SKM-1 treated with dmso at 0.1 percent for 144 hours (cell line): ENCODE data around the gene H2BK1.

Experiments used
- DNase-seq: peaks from one replicate; lab custom pipeline; 2025; ENCODE audit not compliant: unreplicated experiment; lab: John Stamatoyannopoulos, UW

The H2BK1 gene

DNA sequence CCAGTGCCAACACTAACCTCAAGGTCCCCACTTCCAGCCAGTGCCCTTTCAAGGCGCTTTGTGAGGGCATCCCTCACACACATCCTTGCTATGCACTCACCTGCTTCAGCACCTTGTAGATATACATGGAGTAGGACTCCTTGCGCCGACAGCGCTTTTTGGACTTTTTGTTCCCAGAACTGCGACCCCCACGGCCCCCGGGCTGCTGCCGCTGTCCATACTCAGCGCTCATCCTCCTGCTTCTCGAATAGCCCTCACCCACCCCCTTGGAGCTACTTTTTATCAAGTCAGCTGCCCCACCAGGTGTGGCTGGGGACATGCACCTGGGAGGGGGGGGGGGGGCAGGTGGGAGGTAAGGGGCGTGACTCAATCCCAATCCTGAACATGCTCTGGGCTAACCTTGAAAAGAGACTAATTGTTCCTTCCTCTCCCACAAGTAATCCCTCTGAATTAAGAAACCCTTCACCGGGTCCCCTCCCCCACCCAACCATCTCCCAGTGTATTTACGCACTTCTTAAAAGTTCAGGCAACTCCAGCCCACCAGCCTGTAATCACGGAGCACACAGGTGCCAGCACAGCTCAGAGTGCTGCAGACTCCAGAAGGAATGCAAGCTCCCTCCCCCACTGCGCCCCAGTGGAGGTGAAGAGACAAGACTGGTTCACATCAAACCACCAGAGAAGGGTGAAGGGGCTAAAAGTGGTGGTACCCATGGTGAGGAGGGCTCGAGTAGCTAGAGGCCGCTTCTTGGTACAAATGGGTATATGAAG lies at the start of gene H2BK1:
Gene H2BK1 (minus strand): TSS at position 402 of the 768 bp plus-strand sequence. CDS start 170 bp downstream, at position 232.
- no peak for DNase-seq

DNA sequence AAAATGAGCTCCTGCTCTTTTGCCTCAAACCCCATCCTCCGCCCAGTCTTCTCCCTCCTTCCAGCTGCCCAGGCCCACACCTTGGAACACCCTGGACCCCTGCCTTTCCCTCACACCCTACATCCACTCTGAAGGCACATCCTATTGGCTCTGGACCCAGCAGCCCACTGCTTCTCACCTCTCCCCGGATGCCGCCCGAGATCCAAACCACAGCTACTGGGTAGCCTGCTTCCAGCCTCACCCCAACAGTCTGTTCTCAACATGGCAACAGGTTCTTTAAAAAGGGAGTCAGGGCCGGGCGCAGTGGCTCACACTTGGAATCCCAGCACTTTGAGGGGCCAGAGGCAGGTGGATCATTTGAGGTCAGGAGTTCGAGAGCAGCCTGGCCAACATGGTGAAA lies 47.7 kb upstream of the H2BK1 start:
- DNase-seq = no peak

DNA sequence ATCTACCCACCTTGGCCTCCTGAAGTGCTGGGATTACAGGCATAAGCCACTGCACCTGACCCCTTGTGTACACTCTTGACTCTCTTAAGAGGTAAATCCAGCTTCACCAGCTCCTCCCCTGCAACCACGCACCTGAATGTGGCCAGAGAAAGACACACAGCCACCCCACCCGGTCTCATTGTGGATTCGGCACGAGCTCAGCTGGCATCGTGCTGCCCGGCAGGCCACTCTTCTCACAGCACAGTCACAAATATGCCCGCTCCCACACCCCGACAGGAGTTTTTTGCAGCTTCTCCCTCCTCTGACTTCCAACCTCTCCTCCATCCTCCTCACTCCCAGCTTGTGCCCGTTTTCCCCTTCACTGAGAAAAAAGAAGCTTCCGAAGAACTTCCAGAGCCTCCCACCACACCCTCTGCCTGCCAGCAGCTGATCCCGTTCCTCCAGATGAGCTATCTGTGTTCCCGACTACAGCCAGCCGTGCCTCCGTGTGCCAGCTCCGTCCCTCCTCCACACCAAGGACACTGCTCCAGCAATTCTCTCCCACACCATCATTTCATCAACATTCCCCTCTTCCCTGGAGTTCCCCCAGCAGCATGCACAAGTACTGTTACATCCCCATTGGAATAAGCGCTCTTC lies 46.2 kb upstream of the H2BK1 start:
- DNase-seq = no peak

DNA sequence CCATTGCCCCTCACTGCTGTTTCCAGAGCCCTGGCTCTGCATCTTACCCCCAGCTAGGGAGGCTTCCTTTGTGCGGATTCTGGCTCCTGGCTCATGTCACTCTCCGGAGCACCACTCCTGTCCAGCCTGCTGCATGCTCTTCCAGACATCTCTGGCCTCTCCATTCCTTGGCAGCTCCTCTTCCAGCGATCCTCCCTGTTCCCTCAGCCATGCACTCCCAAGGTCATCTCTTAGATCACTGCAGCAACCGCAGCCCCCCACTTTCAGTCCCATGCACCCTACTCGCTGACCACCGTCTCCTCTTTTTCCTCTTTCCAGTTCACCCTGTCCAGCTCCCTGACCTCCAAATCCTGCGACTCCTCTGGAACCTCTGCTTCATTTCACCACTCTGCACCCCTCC lies 45.1 kb upstream of the H2BK1 start:
- no peak for DNase-seq

GRCh38 chr7:151254851-151255250 lies 44.6 kb upstream of the H2BK1 start:
- DNase-seq = no peak

- DNase-seq = no peak
These were observed 44.0 kb upstream of the H2BK1 start for GRCh38 chr7:151254316-151254715.

GRCh38 chr7:151252961-151253711 lies 42.8 kb upstream of the H2BK1 start:
- DNase-seq = no peak

DNA sequence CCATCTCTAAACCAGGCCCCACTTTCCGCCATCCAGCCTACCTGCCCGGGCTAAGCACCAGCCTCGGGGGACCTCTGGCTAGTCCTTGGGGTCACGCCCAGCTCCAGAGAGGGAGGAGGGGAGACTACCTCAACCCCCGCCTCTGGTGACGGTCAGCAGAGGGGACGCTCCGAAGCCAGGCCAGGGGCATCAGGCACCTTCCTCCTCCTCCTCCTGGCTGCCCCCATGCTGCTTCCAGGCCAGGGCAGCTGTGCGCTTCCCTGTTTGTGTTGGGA lies 42.2 kb upstream of the H2BK1 start:
- DNase-seq = no peak

DNA sequence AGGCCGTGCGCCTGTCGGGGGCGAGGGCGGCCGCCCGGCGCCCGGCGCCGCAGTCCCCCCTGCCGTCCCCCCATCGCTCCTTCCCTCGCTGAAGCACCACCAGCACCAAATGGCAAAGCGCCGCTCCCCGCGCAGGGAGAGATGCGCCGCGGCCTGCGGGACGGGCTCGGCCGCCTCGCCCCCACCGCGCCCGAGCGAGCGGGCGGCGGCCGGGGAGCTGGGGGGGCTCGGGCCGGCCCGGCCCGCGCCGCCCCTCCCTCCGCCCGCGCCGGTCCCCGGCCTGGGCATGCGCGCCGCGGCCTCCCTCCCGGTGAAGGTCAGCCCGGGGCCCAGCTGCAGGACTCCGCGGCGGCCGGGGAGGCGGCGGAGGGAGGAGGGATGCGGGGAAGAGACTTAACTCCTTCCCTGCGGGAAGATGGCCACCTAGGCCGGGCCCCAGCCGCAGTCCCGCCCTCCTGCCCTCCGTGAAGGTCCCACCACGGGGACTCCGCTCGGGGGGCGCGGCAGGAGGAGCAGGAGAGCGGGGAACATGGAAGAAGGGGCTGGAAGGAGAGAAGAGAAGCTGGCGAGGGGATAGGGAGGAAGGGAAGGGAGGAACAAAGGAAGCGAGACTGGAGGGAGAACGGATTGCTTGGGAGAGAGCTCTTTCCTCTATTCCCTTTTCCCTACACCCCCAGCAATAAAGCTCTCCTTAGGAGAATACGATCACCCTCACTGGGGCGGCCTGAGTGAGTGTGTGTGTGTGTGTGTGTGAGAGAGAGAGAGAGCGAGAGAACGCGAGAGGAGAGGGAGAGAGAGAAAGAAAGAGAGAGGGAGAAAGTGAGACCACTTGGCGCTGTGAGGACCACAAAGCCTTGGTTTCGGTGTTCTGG lies 41.6 kb upstream of the H2BK1 start:
- DNase-seq = no peak

DNA sequence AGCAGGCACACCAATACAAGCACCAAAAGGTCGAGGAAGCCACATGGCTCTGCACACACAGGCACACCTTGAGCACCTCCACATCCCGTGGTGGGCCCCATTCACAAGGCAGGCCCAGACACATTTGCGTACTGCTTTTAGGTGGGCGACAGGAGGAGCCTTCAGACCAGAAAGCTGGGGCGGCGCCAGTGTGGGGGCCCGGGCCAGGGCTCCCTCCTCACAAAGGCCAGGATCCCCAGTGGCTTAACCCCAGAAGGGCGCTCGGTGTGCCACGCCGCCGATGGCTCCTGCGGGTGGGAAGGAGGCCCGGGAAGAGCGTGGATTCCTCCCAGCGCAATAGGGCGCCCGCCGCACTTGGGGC lies 41.0 kb upstream of the H2BK1 start:
- no peak for DNase-seq

DNA sequence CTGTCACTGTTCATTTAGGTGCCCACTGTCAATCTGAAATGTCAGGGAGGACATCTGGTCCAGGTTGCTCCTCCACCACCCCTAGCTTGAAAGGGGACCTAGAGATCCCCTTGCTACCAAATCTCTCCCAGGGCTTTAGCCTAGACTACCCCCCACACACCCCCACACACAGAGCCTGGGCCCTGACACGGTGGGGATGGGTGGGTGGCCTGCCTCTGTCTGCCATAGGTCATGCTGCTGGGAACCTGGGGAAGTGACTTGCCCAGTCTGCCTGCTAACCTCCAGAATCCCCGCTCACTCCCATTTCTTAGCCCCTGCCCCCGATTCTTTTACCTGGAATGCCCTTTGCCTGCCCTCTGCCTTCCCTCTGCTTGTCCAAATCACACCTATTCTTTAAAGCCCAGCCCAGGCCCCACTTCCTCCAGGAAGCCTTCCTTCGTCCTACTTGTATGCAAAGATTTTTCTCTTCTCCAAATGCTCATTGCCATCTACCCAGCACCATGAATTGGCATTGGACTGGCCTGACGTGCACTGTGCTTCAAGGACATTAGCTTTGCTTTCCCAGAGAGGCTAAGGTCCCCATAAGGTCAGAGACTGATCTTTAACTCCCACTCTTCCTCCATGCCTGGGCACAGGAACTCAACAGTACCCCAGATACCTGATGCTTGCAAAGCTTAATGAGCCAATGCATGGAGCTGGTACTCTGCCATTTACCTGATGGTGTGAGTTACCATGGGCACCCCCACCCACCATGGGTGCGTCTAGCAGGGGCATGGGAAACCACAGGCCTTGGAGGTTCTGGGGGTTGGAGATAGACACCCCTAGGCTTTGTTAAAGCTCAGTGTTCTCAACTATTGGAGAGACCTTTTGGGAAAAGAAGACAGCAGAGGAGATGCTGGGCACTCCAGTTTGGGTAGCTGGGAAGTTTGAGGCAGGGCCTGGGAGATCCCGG lies 40.2 kb upstream of the H2BK1 start:
- no peak for DNase-seq

- DNase-seq = no peak
These were observed 39.4 kb upstream of the H2BK1 start for GRCh38 chr7:151249732-151250072.

GRCh38 chr7:151249034-151249731 lies 38.9 kb upstream of the H2BK1 start:
- DNase-seq = no peak

GRCh38 chr7:151248346-151249033 lies 38.2 kb upstream of the H2BK1 start, which contains the start of gene SMARCD3:
SMARCD3 (minus strand) TSS chr7:151248694; CDS start chr7:151248562, 132 bp downstream.
- DNase-seq = no peak

GRCh38 chr7:151247611-151248345 lies 37.5 kb upstream of the H2BK1 start:
- no peak for DNase-seq

DNA sequence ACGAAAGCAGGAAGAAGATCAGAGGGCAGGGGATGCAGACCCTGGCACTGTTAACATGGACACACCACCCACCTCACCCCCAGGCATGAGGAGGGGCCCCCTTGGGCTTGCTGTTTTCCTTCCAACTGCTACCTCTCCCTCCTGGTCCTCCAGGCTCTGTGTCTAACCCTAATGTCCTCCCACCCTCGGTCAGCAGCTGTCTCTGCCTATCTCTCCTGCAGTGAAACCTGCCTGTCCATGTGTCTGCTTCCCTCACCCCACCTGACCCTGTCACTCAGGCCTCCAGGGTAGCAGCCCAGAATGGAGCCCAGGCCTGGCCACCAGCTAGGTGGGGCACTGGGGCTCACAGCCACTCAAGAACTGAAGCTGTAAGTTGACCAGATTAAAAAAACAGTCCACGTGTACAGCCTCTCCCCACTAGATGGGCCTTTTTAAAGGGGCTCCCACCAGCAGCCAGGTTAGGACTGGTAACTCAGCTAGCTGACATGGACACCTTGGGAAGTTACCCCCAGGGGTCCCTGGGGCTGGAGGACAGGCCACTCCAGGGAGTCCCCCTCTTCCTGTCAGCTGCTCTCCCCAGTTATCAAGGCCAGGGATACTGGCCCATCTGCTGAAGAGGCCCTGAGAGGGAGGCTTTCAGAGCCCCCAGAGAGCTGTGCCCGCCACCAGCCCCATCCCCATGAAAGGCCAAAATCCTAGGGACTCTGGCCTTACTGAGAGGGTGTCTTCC lies 36.7 kb upstream of the H2BK1 start:
- no peak for DNase-seq

GRCh38 chr7:151246102-151246850 lies 36.0 kb upstream of the H2BK1 start:
- no peak for DNase-seq
